ENCODE results near the gene ELMO3. TPM values are rescaled to one million over a fixed set of nuclear protein-coding genes. Genes with fewer than 3 reads are reported as not detected.

Gene ELMO3
- total RNA-seq, 1 experiment from 2014 or later = 8.6 TPM

DNA sequence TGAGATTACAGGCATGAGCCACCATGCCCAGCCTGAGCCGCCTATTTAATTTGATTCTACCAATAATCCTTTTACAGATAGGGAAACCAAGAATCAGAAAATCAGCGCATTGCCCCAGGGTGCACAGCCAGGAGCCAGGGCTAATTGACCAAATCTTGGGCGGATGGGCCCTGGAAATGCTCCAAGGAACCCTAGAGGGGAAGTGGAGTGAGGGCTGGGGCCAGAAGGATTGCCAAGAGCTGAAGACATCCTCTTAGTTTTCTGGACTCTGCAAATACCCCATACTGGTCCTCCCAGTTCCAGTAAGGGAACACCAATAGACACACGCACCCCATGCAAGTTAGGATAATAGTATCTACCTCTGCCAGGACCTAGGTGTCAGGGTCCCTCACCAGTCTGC is 44.5 kb downstream of the ELMO3 start:
- peaks cover 2 to 15% (median 5%) of the 10 kb centered on the region in 3 experiments; a peak in 6 of 7 replicates for H3K36me3 Mint-ChIP-seq (ENCODE audit: insufficient read depth in 1 of 3, low read depth in 3 of 3)
- H3K56ac ChIP-seq (ENCODE audit: insufficient read length, low read depth, low read length) = no peak overlapping the region
- no peak overlapping the region for H3K27ac ChIP-seq (ENCODE audit: insufficient read length, low read depth, low read length)
- H3K27ac Mint-ChIP-seq = no peak overlapping the region; a peak in 1 of 7 replicates
- H3K4me1 ChIP-seq (ENCODE audit: insufficient read depth, low read length) = peaks cover 15% of the 10 kb centered on the region; the same call in 1 of the 2 replicates
- peaks cover 3% of the 10 kb centered on the region for H4K20me1 ChIP-seq (ENCODE audit: control insufficient read depth, insufficient read depth, insufficient read length)
- H3K27me3 ChIP-seq (ENCODE audit: insufficient read depth, low read length) = no peaks in the 10 kb centered on the region
- no peak overlapping the region for H3K4ac ChIP-seq (ENCODE audit: low read depth, low read length)
- no peak overlapping the region for H3K9ac ChIP-seq (ENCODE audit: extremely low read depth, insufficient read length, low read length)
- H2BK5ac ChIP-seq (ENCODE audit: insufficient read length, low read length) = no peak overlapping the region
- H3K27me3 Mint-ChIP-seq (ENCODE audit: low read depth) = peaks cover 7% of the 10 kb centered on the region
- H3T11ph ChIP-seq (ENCODE audit: low read length) = no peak overlapping the region
- peaks cover 29 to 40% of the 10 kb centered on the region in 2 experiments for H3K4me1 Mint-ChIP-seq
- no peak overlapping the region for H3K14ac ChIP-seq (ENCODE audit: insufficient read depth, low read length)
- H3K18ac ChIP-seq (ENCODE audit: insufficient read length, low read depth, low read length) = no peak overlapping the region
- H4K8ac ChIP-seq (replicated peaks; ENCODE audit: insufficient read length, low read depth, low read length) = no peak overlapping the region
- H2BK15ac ChIP-seq (ENCODE audit: low read depth, low read length) = no peak overlapping the region
- H3K79me2 ChIP-seq (ENCODE audit: insufficient read depth, low read length) = no peaks in the 10 kb centered on the region; the same call in 1 of the 2 replicates
- no peak overlapping the region for H2AFZ ChIP-seq (ENCODE audit: low read length)
- H3K4me3 Mint-ChIP-seq = no peak overlapping the region
- peaks cover 25% of the 10 kb centered on the region for H3K23me2 ChIP-seq (ENCODE audit: insufficient read length, low read depth, low read length, poor library complexity, severe bottlenecking)
- H4K91ac ChIP-seq (ENCODE audit: insufficient read length, low read depth, low read length) = no peak overlapping the region
- TF ChIP-seq, protein P1, sequence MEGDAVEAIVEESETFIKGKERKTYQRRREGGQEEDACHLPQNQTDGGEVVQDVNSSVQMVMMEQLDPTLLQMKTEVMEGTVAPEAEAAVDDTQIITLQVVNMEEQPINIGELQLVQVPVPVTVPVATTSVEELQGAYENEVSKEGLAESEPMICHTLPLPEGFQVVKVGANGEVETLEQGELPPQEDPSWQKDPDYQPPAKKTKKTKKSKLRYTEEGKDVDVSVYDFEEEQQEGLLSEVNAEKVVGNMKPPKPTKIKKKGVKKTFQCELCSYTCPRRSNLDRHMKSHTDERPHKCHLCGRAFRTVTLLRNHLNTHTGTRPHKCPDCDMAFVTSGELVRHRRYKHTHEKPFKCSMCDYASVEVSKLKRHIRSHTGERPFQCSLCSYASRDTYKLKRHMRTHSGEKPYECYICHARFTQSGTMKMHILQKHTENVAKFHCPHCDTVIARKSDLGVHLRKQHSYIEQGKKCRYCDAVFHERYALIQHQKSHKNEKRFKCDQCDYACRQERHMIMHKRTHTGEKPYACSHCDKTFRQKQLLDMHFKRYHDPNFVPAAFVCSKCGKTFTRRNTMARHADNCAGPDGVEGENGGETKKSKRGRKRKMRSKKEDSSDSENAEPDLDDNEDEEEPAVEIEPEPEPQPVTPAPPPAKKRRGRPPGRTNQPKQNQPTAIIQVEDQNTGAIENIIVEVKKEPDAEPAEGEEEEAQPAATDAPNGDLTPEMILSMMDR (conservative IDR thresholded peaks at IDR 0.05) = no peak
- no peak overlapping the region for H2BK20ac ChIP-seq (ENCODE audit: low read depth, low read length, poor library complexity, severe bottlenecking)
- H3K9me3 ChIP-seq (ENCODE audit: control insufficient read depth, low read depth, low read length) = no peaks in the 10 kb centered on the region
- WGBS (ENCODE audit: extremely low coverage, insufficient read length, low lambda C conversion rate) = no CpG with 5 or more reads among the region's 4 CpGs
- no peak overlapping the region for H4K5ac ChIP-seq (ENCODE audit: insufficient read length, low read depth, low read length)
- H2BK120ac ChIP-seq (ENCODE audit: low read depth, low read length, poor library complexity, severe bottlenecking) = no peak overlapping the region
- H2AK5ac ChIP-seq (ENCODE audit: insufficient read length, low read length) = no peak overlapping the region
- H3K79me1 ChIP-seq (ENCODE audit: insufficient read depth, low read depth, low read length, poor library complexity, severe bottlenecking) = peaks cover 4% of the 10 kb centered on the region
- H2BK12ac ChIP-seq (ENCODE audit: insufficient read length, low read depth, low read length) = no peak overlapping the region
- no peak overlapping the region for H3K4me2 ChIP-seq (ENCODE audit: insufficient read depth, insufficient read length, low read length)
- H3K9me3 Mint-ChIP-seq = no peaks in the 10 kb centered on the region
- no peak for DNase-seq
- no peak overlapping the region for H3K23ac ChIP-seq (ENCODE audit: insufficient read length, low read depth, low read length)

Measured in H9 (cell line).